ENCODE results near the gene PITRM1. TPM values are rescaled to one million over a fixed set of nuclear protein-coding genes. Genes with fewer than 3 reads are reported as not detected.

The PITRM1 gene
- total RNA-seq, 5 donors from 2014 or later (not counting 1 experiment from before 2014, with no cell fraction given) = 73.9 to 89.5 (median 81.0) TPM

- no peak overlapping the region for H3K27ac ChIP-seq (ENCODE audit: low read length)
- ChIA-PET CTCF (no interaction called here), POLR2A (no interaction called here)
- no peaks in the 10 kb centered on the region for H3K9me3 Mint-ChIP-seq
- H3K27ac Mint-ChIP-seq = no peak overlapping the region
- H3K4me3 ChIP-seq (ENCODE audit: control insufficient read depth in 1 of 2, extremely low read depth in 1 of 2, low read length in 1 of 2) = no peak overlapping the region
- no peaks in the 10 kb centered on the region for H3K36me3 ChIP-seq (ENCODE audit: control insufficient read depth in 2 of 2, extremely low read depth in 1 of 2, insufficient read depth in 1 of 2, low read length in 1 of 2)
- DNase-seq (no peak), ATAC-seq (replicated peaks in 1 of 4) (no peak)
- WGBS (ENCODE audit: insufficient coverage) = 92% methylated on average over 8 of the region's 8 CpGs
- H3K27me3 Mint-ChIP-seq = peaks cover 25 to 32% of the 10 kb centered on the region in 2 donors
- no peaks in the 10 kb centered on the region for H3K9me3 ChIP-seq
- H3K36me3 Mint-ChIP-seq = no peaks in the 10 kb centered on the region
- peaks cover 0 to 32% of the 10 kb centered on the region in 2 experiments for H3K27me3 ChIP-seq (replicated peaks in 1 of 2; ENCODE audit: control insufficient read depth in 2 of 2, extremely low read depth in 1 of 2, insufficient read depth in 2 of 2, low read length in 1 of 2)
- H3K4me1 Mint-ChIP-seq = peaks cover 0 to 5% (median 3%) of the 10 kb centered on the region in 3 donors
- no peak overlapping the region for H3K4me3 Mint-ChIP-seq
- H3K4me1 ChIP-seq (ENCODE audit: control insufficient read depth in 1 of 2, extremely low read depth in 1 of 2, insufficient read depth in 2 of 2, low read length in 2 of 2) = no peaks in the 10 kb centered on the region
These were observed 34.8 kb upstream of the PITRM1 start for GRCh38 chr10:3207351-3207750.

DNA sequence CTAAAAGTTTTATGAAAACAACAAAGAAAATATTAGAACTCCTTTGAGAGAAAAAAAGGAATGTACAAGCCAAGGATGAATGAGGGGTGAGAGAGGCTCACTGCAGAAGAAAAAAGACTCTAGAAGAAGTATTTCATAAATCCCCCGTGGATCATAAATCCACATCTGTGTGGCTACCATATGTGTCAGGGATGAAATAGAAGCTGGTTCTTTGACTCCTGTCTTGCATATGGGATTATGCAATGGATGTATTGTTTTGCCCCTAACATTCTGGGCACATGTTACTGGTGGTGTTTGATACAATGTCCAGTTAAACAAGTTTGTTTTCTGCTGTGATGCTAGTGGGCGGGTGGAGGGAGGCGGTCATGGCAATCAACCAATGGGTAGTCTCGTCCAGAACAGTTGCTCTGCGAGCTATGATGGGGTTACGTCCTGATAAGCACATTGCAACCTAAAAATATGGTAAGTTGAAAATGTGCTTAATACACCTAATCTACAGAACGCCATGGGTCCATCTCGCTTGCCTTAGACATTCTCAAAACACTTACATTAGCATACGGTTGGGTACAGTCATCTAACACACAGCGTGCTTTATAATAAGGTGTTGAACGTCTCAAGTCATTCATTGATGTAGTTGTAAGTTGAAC lies 34.1 kb upstream of the PITRM1 start:
- Mint-ChIP-seq H3K36me3 (no peaks in the 10 kb centered on the region), H3K27me3 (peaks cover 28 to 35% of the 10 kb centered on the region in 2 donors), H3K9me3 (no peaks in the 10 kb centered on the region), H3K4me3 (no peak overlapping the region), H3K27ac (no peak overlapping the region), H3K4me1 (peaks cover 0 to 5% (median 3%) of the 10 kb centered on the region in 3 donors)
- no peak overlapping the region for H3K27ac ChIP-seq (ENCODE audit: low read length)
- no peaks in the 10 kb centered on the region for H3K4me1 ChIP-seq (ENCODE audit: control insufficient read depth in 1 of 2, extremely low read depth in 1 of 2, insufficient read depth in 2 of 2, low read length in 2 of 2)
- WGBS (ENCODE audit: insufficient coverage) = 96% methylated on average over 4 of the region's 11 CpGs
- no peak overlapping the region for H3K4me3 ChIP-seq (ENCODE audit: control insufficient read depth in 1 of 2, extremely low read depth in 1 of 2, low read length in 1 of 2)
- peaks cover 0 to 34% of the 10 kb centered on the region in 2 experiments for H3K27me3 ChIP-seq (replicated peaks in 1 of 2; ENCODE audit: control insufficient read depth in 2 of 2, extremely low read depth in 1 of 2, insufficient read depth in 2 of 2, low read length in 1 of 2)
- ATAC-seq (replicated peaks in 1 of 4) = no peak
- no peaks in the 10 kb centered on the region for H3K9me3 ChIP-seq
- no peak for DNase-seq
- POLR2A ChIA-PET = no interaction called here
- CTCF ChIA-PET = no interaction called here
- H3K36me3 ChIP-seq (ENCODE audit: control insufficient read depth in 2 of 2, extremely low read depth in 1 of 2, insufficient read depth in 1 of 2, low read length in 1 of 2) = no peaks in the 10 kb centered on the region

GRCh38 chr10:3203972-3204371 lies 31.4 kb upstream of the PITRM1 start:
- Histone ChIP-seq H3K27ac (ENCODE audit: low read length) (no peak overlapping the region), H3K4me1 (ENCODE audit: control insufficient read depth in 1 of 2, extremely low read depth in 1 of 2, insufficient read depth in 2 of 2, low read length in 2 of 2) (peaks cover 0 to 4% of the 10 kb centered on the region in 2 experiments), H3K4me3 (ENCODE audit: control insufficient read depth in 1 of 2, extremely low read depth in 1 of 2, low read length in 1 of 2) (no peak overlapping the region), H3K27me3 (replicated peaks in 1 of 2; ENCODE audit: control insufficient read depth in 2 of 2, extremely low read depth in 1 of 2, insufficient read depth in 2 of 2, low read length in 1 of 2) (peaks cover 0 to 45% of the 10 kb centered on the region in 2 experiments), H3K36me3 (ENCODE audit: control insufficient read depth in 2 of 2, extremely low read depth in 1 of 2, insufficient read depth in 1 of 2, low read length in 1 of 2) (no peaks in the 10 kb centered on the region), H3K9me3 (no peaks in the 10 kb centered on the region)
- no peaks in the 10 kb centered on the region for H3K36me3 Mint-ChIP-seq
- no peak for ATAC-seq (replicated peaks in 1 of 4)
- POLR2A ChIA-PET = no interaction called here
- peak overlapping the region in 2 of 3 donors; percentile 10 to 52 for H3K4me3 Mint-ChIP-seq
- CTCF ChIA-PET = no interaction called here
- no peaks in the 10 kb centered on the region for H3K9me3 Mint-ChIP-seq
- H3K27me3 Mint-ChIP-seq = peaks cover 32 to 45% of the 10 kb centered on the region in 2 donors
- H3K4me1 Mint-ChIP-seq = peaks cover 0 to 7% (median 3%) of the 10 kb centered on the region in 3 donors
- no peak overlapping the region for H3K27ac Mint-ChIP-seq
- no peak for DNase-seq
- WGBS (ENCODE audit: insufficient coverage) = no CpG with 5 or more reads among the region's 4 CpGs

GRCh38 chr10:3203016-3203811 lies 30.6 kb upstream of the PITRM1 start:
- ChIA-PET CTCF (no interaction called here), POLR2A (no interaction called here)
- Histone ChIP-seq H3K36me3 (ENCODE audit: control insufficient read depth in 2 of 2, extremely low read depth in 1 of 2, insufficient read depth in 1 of 2, low read length in 1 of 2) (no peaks in the 10 kb centered on the region), H3K27me3 (replicated peaks in 1 of 2; ENCODE audit: control insufficient read depth in 2 of 2, extremely low read depth in 1 of 2, insufficient read depth in 2 of 2, low read length in 1 of 2) (peaks cover 0 to 45% of the 10 kb centered on the region in 2 experiments), H3K4me3 (ENCODE audit: control insufficient read depth in 1 of 2, extremely low read depth in 1 of 2, low read length in 1 of 2) (no peak overlapping the region), H3K27ac (ENCODE audit: low read length) (no peak overlapping the region), H3K9me3 (no peaks in the 10 kb centered on the region), H3K4me1 (ENCODE audit: control insufficient read depth in 1 of 2, extremely low read depth in 1 of 2, insufficient read depth in 2 of 2, low read length in 2 of 2) (peaks cover 0 to 12% of the 10 kb centered on the region in 2 experiments)
- H3K4me3 Mint-ChIP-seq = peak overlapping the region in 2 of 3 donors; percentile 10 to 52
- H3K27ac Mint-ChIP-seq = no peak overlapping the region
- WGBS (ENCODE audit: insufficient coverage) = 66% methylated on average over 10 of the region's 11 CpGs
- no peaks in the 10 kb centered on the region for H3K9me3 Mint-ChIP-seq
- no peak for ATAC-seq (replicated peaks in 1 of 4)
- peaks cover under 1 to 14% (median 4%) of the 10 kb centered on the region in 3 donors for H3K4me1 Mint-ChIP-seq
- no peak for DNase-seq
- H3K36me3 Mint-ChIP-seq = no peaks in the 10 kb centered on the region
- peaks cover 39 to 48% of the 10 kb centered on the region in 2 donors for H3K27me3 Mint-ChIP-seq

- ChIA-PET CTCF (interaction anchor here in 1 of 2 donors (0.8 kb wide), 1 partner anchor 13 kb away, joined by 4 read pairs; no protein-coding TSS in a partner anchor), POLR2A (no interaction called here)
- Histone ChIP-seq H3K27ac (ENCODE audit: low read length) (no peak overlapping the region), H3K9me3 (no peaks in the 10 kb centered on the region), H3K36me3 (ENCODE audit: control insufficient read depth in 2 of 2, extremely low read depth in 1 of 2, insufficient read depth in 1 of 2, low read length in 1 of 2) (no peaks in the 10 kb centered on the region), H3K4me1 (ENCODE audit: control insufficient read depth in 1 of 2, extremely low read depth in 1 of 2, insufficient read depth in 2 of 2, low read length in 2 of 2) (peaks cover 3 to 25% of the 10 kb centered on the region in 2 experiments), H3K4me3 (ENCODE audit: control insufficient read depth in 1 of 2, extremely low read depth in 1 of 2, low read length in 1 of 2) (no peak overlapping the region), H3K27me3 (replicated peaks in 1 of 2; ENCODE audit: control insufficient read depth in 2 of 2, extremely low read depth in 1 of 2, insufficient read depth in 2 of 2, low read length in 1 of 2) (peaks cover 0 to 48% of the 10 kb centered on the region in 2 experiments)
- no peaks in the 10 kb centered on the region for H3K36me3 Mint-ChIP-seq
- peaks cover 10 to 23% (median 13%) of the 10 kb centered on the region in 3 donors for H3K4me1 Mint-ChIP-seq
- ATAC-seq (replicated peaks in 1 of 4) (no peak), DNase-seq (no peak)
- H3K4me3 Mint-ChIP-seq = no peak overlapping the region
- H3K9me3 Mint-ChIP-seq = no peaks in the 10 kb centered on the region
- peaks cover 36 to 48% of the 10 kb centered on the region in 2 donors for H3K27me3 Mint-ChIP-seq
- 84% methylated on average over 5 of the region's 8 CpGs for WGBS (ENCODE audit: insufficient coverage)
- H3K27ac Mint-ChIP-seq = no peak overlapping the region
These were observed 29.2 kb upstream of the PITRM1 start for GRCh38 chr10:3201796-3202195.

- no peak overlapping the region for H3K4me3 ChIP-seq (ENCODE audit: control insufficient read depth in 1 of 2, extremely low read depth in 1 of 2, low read length in 1 of 2)
- CTCF ChIA-PET = interaction anchor here in 1 of 2 donors (0.6 kb wide), 1 partner anchor 31 kb away, joined by 3 read pairs; no protein-coding TSS in a partner anchor
- DNase-seq (no peak), ATAC-seq (replicated peaks in 1 of 4) (no peak)
- H3K27me3 ChIP-seq (replicated peaks in 1 of 2; ENCODE audit: control insufficient read depth in 2 of 2, extremely low read depth in 1 of 2, insufficient read depth in 2 of 2, low read length in 1 of 2) = peaks cover 0 to 49% of the 10 kb centered on the region in 2 experiments
- 78% methylated on average over 7 of the region's 9 CpGs for WGBS (ENCODE audit: insufficient coverage)
- Mint-ChIP-seq H3K27ac (no peak overlapping the region), H3K27me3 (peaks cover 33 to 39% of the 10 kb centered on the region in 2 donors), H3K36me3 (no peaks in the 10 kb centered on the region), H3K4me3 (no peak overlapping the region), H3K4me1 (peaks cover 10 to 23% (median 13%) of the 10 kb centered on the region in 3 donors), H3K9me3 (no peaks in the 10 kb centered on the region)
- POLR2A ChIA-PET = no interaction called here
- H3K27ac ChIP-seq (ENCODE audit: low read length) = no peak overlapping the region
- no peaks in the 10 kb centered on the region for H3K9me3 ChIP-seq
- no peaks in the 10 kb centered on the region for H3K36me3 ChIP-seq (ENCODE audit: control insufficient read depth in 2 of 2, extremely low read depth in 1 of 2, insufficient read depth in 1 of 2, low read length in 1 of 2)
- peaks cover 3 to 25% of the 10 kb centered on the region in 2 experiments for H3K4me1 ChIP-seq (ENCODE audit: control insufficient read depth in 1 of 2, extremely low read depth in 1 of 2, insufficient read depth in 2 of 2, low read length in 2 of 2)
These were observed 26.9 kb upstream of the PITRM1 start for GRCh38 chr10:3199488-3199887.
